HG02588 (cell line): Measurements from ENCODE around the gene NDUFV2.
"Not testable (repeated sequence)": the region's sequence is repeated elsewhere in the genome, so short reads cannot be mapped to it uniquely, and the experiment has no call there.

ENCODE experiments used
- ATAC-seq: cut with Tn5 transposase; IDR thresholded peaks from one replicate; pipeline ENCODE4 v1.9.1; 2021; ENCODE audit warnings: mild to moderate bottlenecking, moderate library complexity; ENCODE audit not compliant: unreplicated experiment

The NDUFV2 gene

GRCh38 chr18:9150121-9150520 is 47.6 kb downstream of the NDUFV2 start:
- ATAC-seq: no peak

- no peak for ATAC-seq
Observed at GRCh38 chr18:9153256-9153655, 50.8 kb downstream of the NDUFV2 start.

GRCh38 chr18:9156604-9157249 is 54.2 kb downstream of the NDUFV2 start:
- ATAC-seq: no peak

GRCh38 chr18:9157806-9158205 is 55.3 kb downstream of the NDUFV2 start:
- no peak for ATAC-seq

GRCh38 chr18:9160014-9160413 is 57.5 kb downstream of the NDUFV2 start:
- ATAC-seq: no peak

- ATAC-seq: not testable (repeated sequence)
Observed at GRCh38 chr18:9162663-9163062, 60.2 kb downstream of the NDUFV2 start.

- not testable (repeated sequence) for ATAC-seq
Observed at GRCh38 chr18:9164149-9164548, 61.6 kb downstream of the NDUFV2 start.

GRCh38 chr18:9165883-9166282 is 63.4 kb downstream of the NDUFV2 start:
- not testable (repeated sequence) for ATAC-seq

- not testable (repeated sequence) for ATAC-seq
Observed at GRCh38 chr18:9169515-9169914, 67.0 kb downstream of the NDUFV2 start.

- not testable (repeated sequence) for ATAC-seq
Observed at GRCh38 chr18:9171919-9172318, 69.4 kb downstream of the NDUFV2 start.

- ATAC-seq: no peak
Observed at GRCh38 chr18:9172506-9173127, 70.1 kb downstream of the NDUFV2 start.

- ATAC-seq: no peak
Observed at GRCh38 chr18:9173770-9174233, 71.3 kb downstream of the NDUFV2 start.

- no peak for ATAC-seq
Observed at GRCh38 chr18:9174302-9174701, 71.8 kb downstream of the NDUFV2 start.

- no peak for ATAC-seq
Observed at GRCh38 chr18:9175115-9175514, 72.6 kb downstream of the NDUFV2 start.

- ATAC-seq: no peak
Observed at GRCh38 chr18:9177031-9177430, 74.5 kb downstream of the NDUFV2 start.

GRCh38 chr18:9177466-9177865 is 75.0 kb downstream of the NDUFV2 start:
- ATAC-seq: no peak

- ATAC-seq: no peak
Observed at GRCh38 chr18:9178557-9178956, 76.1 kb downstream of the NDUFV2 start.

- ATAC-seq: no peak
Observed at GRCh38 chr18:9181275-9181674, 78.8 kb downstream of the NDUFV2 start.

GRCh38 chr18:9182852-9183399 is 80.4 kb downstream of the NDUFV2 start:
- ATAC-seq: no peak
